ENCODE measurements around the gene CLPX. TPM values are rescaled to one million over a fixed set of nuclear protein-coding genes. Genes with fewer than 3 reads are reported as not detected.

The CLPX gene
- total and polyA plus RNA-seq, 9 of the 15 experiments (the other 6 are each of a cell fraction or from before 2014, with no cell fraction given), result 11.2 to 83.3 (median 51.3) TPM

- TF ChIP-seq, protein P1, sequence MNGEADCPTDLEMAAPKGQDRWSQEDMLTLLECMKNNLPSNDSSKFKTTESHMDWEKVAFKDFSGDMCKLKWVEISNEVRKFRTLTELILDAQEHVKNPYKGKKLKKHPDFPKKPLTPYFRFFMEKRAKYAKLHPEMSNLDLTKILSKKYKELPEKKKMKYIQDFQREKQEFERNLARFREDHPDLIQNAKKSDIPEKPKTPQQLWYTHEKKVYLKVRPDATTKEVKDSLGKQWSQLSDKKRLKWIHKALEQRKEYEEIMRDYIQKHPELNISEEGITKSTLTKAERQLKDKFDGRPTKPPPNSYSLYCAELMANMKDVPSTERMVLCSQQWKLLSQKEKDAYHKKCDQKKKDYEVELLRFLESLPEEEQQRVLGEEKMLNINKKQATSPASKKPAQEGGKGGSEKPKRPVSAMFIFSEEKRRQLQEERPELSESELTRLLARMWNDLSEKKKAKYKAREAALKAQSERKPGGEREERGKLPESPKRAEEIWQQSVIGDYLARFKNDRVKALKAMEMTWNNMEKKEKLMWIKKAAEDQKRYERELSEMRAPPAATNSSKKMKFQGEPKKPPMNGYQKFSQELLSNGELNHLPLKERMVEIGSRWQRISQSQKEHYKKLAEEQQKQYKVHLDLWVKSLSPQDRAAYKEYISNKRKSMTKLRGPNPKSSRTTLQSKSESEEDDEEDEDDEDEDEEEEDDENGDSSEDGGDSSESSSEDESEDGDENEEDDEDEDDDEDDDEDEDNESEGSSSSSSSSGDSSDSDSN (IDR thresholded peaks at IDR 0.05; ENCODE audit: borderline replicate concordance in 1 of 2, low read depth in 2 of 2, low read length in 2 of 2), result 0 out of 4 replicates have a peak, but pooled peaks of 1 of the 2 experiments have one; percentile 23
- TF ChIP-seq PHF8 (IDR thresholded peaks at IDR 0.05; ENCODE audit: borderline replicate concordance, low read length) (peak; percentile 86), NR4A1 (CRISPR knock-in tag; IDR thresholded peaks at IDR 0.05) (no peak), NR4A1 (tag; IDR thresholded peaks at IDR 0.05) (no peak), POLR2A (conservative IDR thresholded peaks at IDR 0.05) (peak; percentile 79), MBD2 (IDR thresholded peaks at IDR 0.05; ENCODE audit: borderline replicate concordance, low read depth) (peak; percentile 40; the same call in 1 of the 2 replicates), ZNF263 (CRISPR knock-in tag; IDR thresholded peaks at IDR 0.05; ENCODE audit: borderline replicate concordance) (0 out of 2 replicates have a peak, but pooled peaks have one; percentile 43), TBP (optimal IDR thresholded peaks at IDR 0.05; ENCODE audit: low read depth, low read length) (peak; percentile 89), GABPB1 (CRISPR knock-in tag; IDR thresholded peaks at IDR 0.05) (peak; percentile 87), FOXM1 (IDR thresholded peaks at IDR 0.05; ENCODE audit: low read depth) (no peak), FOXM1 (CRISPR knock-in tag; IDR thresholded peaks at IDR 0.05; ENCODE audit: low read depth) (peak; percentile 72; the same call in 1 of the 2 replicates), THAP12 (CRISPR knock-in tag; IDR thresholded peaks at IDR 0.05) (peak; percentile 44; the same call in 1 of the 2 replicates), GATAD2A (IDR thresholded peaks at IDR 0.05) (peak; percentile 44; the same call in 1 of the 2 replicates), HCFC1 (IDR thresholded peaks at IDR 0.05; ENCODE audit: low read depth, low read length) (peak; percentile 94), CREB3L1 (IDR thresholded peaks at IDR 0.05; ENCODE audit: borderline replicate concordance, low read depth) (peak; percentile 76; the same call in 1 of the 2 replicates), TFAM (CRISPR knock-in tag; conservative IDR thresholded peaks at IDR 0.05) (no peak), PRDM10 (IDR thresholded peaks at IDR 0.05; ENCODE audit: partially characterized antibody) (peak; percentile 61)
Observed at GRCh38 chr15:65184868-65185717, at the start of gene CLPX (continued).

Data from K562 (cell line).